ENCODE data around the gene INTS7. TPM values are rescaled to one million over a fixed set of nuclear protein-coding genes. Genes with fewer than 3 reads are reported as not detected.

Gene INTS7
- total RNA-seq, 1 experiment from 2014 or later, result 21.7 TPM

GRCh38 chr1:212062832-212063438 lies 27.6 kb upstream of the INTS7 start:
- H3K27me3 ChIP-seq (ENCODE audit: insufficient read depth, low read length), result no peaks in the 10 kb centered on the region
- peaks cover 11% of the 10 kb centered on the region; the same call in 1 of the 2 replicates for H4K20me1 ChIP-seq (ENCODE audit: insufficient read depth)
- no peak overlapping the region for H3K4me2 ChIP-seq (ENCODE audit: low read length)
- H3K4me1 ChIP-seq (ENCODE audit: control insufficient read depth in 1 of 2, insufficient read depth in 2 of 2, low read length in 2 of 2), result no peaks in the 10 kb centered on the region
- no peaks in the 10 kb centered on the region for H3K9me2 ChIP-seq (ENCODE audit: insufficient read depth)
- intact Hi-C loops (cut with micrococcal nuclease), result loop anchor here (1.0 to 10.0 kb wide), 4 partner anchors 228 to 722 kb away; no protein-coding TSS in a partner anchor
- H3K36me3 ChIP-seq (ENCODE audit: control insufficient read depth in 1 of 2, insufficient read depth in 2 of 2, low read length in 2 of 2), result peaks cover 2 to 22% of the 10 kb centered on the region in 2 experiments; a peak in 3 of 4 replicates
- ATAC-seq, result peak; percentile 83
- ChIA-PET RAD21 (ENCODE audit: low non-redundant PET in 1 of 2, low total read pairs in 2 of 2, uncharacterized antibody in 2 of 2, unreplicated experiment in 2 of 2) (interaction anchor here in 1 of 2 experiments (0.7 to 1.3 kb wide), 3 partner anchors 382 to 393 kb away, joined by 3 read pairs; no protein-coding TSS in a partner anchor), POLR2A (interaction anchor here (1.1 kb wide), 1 partner anchor 221 kb away, joined by 3 read pairs; no protein-coding TSS in a partner anchor), CTCF (interaction anchor here (1.4 to 3.6 kb wide), 4 partner anchors 8 to 393 kb away, joined by 6 to 34 read pairs (median 8); partner anchors contain the start of genes DTL and INTS7)
- no peak overlapping the region for H3K4me3 ChIP-seq (replicated peaks in 1 of 2; ENCODE audit: low read depth in 1 of 2, low read length in 2 of 2)
- BruUV-seq (replicated peaks), result no TSS peak
- TF ChIP-seq SP1 (IDR thresholded peaks at IDR 0.05; ENCODE audit: low read depth) (no peak), JUND (IDR thresholded peaks at IDR 0.05) (no peak), ZBTB33 (IDR thresholded peaks at IDR 0.05; ENCODE audit: extremely low read depth, insufficient replicate concordance, low read length) (no peak), RAD21 (IDR thresholded peaks at IDR 0.05; ENCODE audit: low read depth) (peak; percentile 65), YY1 (IDR thresholded peaks at IDR 0.05; ENCODE audit: extremely low read depth, insufficient replicate concordance, low read depth, low read length) (no peak), SIN3A (IDR thresholded peaks at IDR 0.05; ENCODE audit: low read depth) (no peak), CBX3 (IDR thresholded peaks at IDR 0.05; ENCODE audit: low read depth) (no peak), POLR2AphosphoS5 (IDR thresholded peaks at IDR 0.05; ENCODE audit: low read depth, low read length) (no peak), CTCF (IDR thresholded peaks at IDR 0.05 in 2 of 3, conservative IDR thresholded peaks at IDR 0.05 in 1 of 3; ENCODE audit: borderline replicate concordance in 1 of 3, insufficient read depth in 1 of 3, low read depth in 2 of 3, low read length in 2 of 3) (peak; percentile 58 to 66 (median 60); a peak in 5 of 6 replicates), EZH2phosphoT487 (IDR thresholded peaks at IDR 0.05; ENCODE audit: borderline replicate concordance) (no peak)
- no peak overlapping the region for H3K27ac ChIP-seq (ENCODE audit: low read depth, low read length)
- peak; percentile 22 for DNase-seq (ENCODE audit: low read depth, low spot score)
- no peaks in the 10 kb centered on the region for H3K9me3 ChIP-seq (ENCODE audit: control insufficient read depth in 1 of 2, insufficient read depth in 1 of 2, low read depth in 1 of 2, low read length in 2 of 2)
- no peaks in the 10 kb centered on the region for H3K79me2 ChIP-seq (ENCODE audit: insufficient read depth, low read length)
- no peak overlapping the region for H3K9ac ChIP-seq (ENCODE audit: low read length)
- H2AFZ ChIP-seq (ENCODE audit: low read depth, low read length, poor library complexity, severe bottlenecking), result no peak overlapping the region
